Measurements from ENCODE around the gene CHMP2B. TPM values are rescaled to one million over a fixed set of nuclear protein-coding genes. Genes with fewer than 3 reads are reported as not detected.

The CHMP2B gene
- total RNA-seq, 1 donor from 2014 or later, result 35.8 TPM

- intact Hi-C loops (cut with micrococcal nuclease), result no loop called here
- Histone ChIP-seq H3K27me3 (ENCODE audit: low read depth) (no peaks in the 10 kb centered on the region), H3K4me1 (no peaks in the 10 kb centered on the region), H3K36me3 (no peaks in the 10 kb centered on the region), H3K27ac (replicated peaks) (no peak overlapping the region), H3K9me3 (replicated peaks) (no peaks in the 10 kb centered on the region), H3K4me3 (no peak overlapping the region)
- no peak for TF ChIP-seq CTCF (IDR thresholded peaks at IDR 0.05; ENCODE audit: borderline replicate concordance)
- no peak for DNase-seq
Observed at GRCh38 chr3:87261925-87262324, 34.8 kb downstream of the CHMP2B start.

- Histone ChIP-seq H3K9me3 (replicated peaks) (no peaks in the 10 kb centered on the region), H3K4me1 (peaks cover 8% of the 10 kb centered on the region), H3K27ac (replicated peaks) (no peak overlapping the region), H3K36me3 (no peaks in the 10 kb centered on the region), H3K27me3 (ENCODE audit: low read depth) (no peaks in the 10 kb centered on the region), H3K4me3 (no peak overlapping the region)
- TF ChIP-seq CTCF (IDR thresholded peaks at IDR 0.05; ENCODE audit: borderline replicate concordance), result no peak
- DNase-seq, result no peak
- intact Hi-C loops (cut with micrococcal nuclease), result no loop called here
Observed at GRCh38 chr3:87267953-87268645, 41.0 kb downstream of the CHMP2B start.

DNA sequence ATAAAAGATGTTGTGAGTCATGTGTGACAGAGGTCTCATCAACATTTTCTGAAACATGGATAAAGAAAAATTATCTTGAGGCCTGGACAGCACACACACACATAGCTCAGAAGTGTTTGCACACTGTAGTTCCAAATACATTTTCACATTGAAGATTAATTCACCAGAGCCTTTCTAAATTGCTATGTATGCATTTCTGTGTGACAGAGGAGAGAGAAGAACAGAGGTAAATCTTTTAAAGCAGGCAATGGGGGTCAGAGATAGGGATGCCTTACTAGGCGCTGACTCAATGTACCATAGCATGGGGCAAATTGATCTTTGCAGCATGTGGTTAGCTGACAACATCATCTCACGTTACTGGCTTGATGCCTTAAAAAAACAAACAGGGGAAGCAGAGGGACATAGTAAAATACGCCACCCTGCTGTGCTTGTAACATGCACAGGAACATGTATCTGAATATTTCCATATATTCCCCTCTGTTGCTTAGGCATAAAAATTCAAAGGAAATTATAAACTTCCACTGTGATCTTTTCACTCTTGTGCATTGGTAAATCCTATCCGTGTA lies 41.6 kb downstream of the CHMP2B start:
- intact Hi-C loops (cut with micrococcal nuclease), result no loop called here

DNA sequence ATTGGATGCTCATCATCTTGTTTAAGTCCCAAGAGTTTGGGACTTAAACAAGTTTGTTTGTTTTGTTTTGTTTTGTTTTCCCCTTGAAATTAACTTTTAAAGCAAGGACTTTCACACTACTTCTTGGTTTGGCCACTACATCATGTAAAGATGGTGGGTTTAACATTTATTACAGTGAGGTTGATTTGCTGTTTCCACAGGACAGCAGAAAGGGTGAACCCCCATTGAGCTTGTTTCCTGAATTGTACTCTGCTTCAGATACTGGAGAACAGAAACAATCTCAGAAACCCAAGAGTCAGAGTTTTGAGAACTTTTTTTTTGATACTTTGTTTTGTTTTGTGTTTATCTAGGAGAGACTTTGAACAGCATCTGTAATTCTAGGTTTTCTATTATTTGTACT lies 42.6 kb downstream of the CHMP2B start:
- no peaks in the 10 kb centered on the region for H3K9me3 ChIP-seq (replicated peaks)
- H3K36me3 ChIP-seq, result no peaks in the 10 kb centered on the region
- H3K4me1 ChIP-seq, result peaks cover 8% of the 10 kb centered on the region
- DNase-seq, result no peak
- H3K4me3 ChIP-seq, result no peak overlapping the region
- no peaks in the 10 kb centered on the region for H3K27me3 ChIP-seq (ENCODE audit: low read depth)
- intact Hi-C loops (cut with micrococcal nuclease), result no loop called here
- TF ChIP-seq CTCF (IDR thresholded peaks at IDR 0.05; ENCODE audit: borderline replicate concordance), result no peak
- no peak overlapping the region for H3K27ac ChIP-seq (replicated peaks)

More for the DNA sequence above, 41.6 kb downstream of the CHMP2B start:
- Histone ChIP-seq H3K4me3 (no peak overlapping the region), H3K27ac (replicated peaks) (no peak overlapping the region), H3K27me3 (ENCODE audit: low read depth) (no peaks in the 10 kb centered on the region), H3K9me3 (replicated peaks) (no peaks in the 10 kb centered on the region), H3K36me3 (no peaks in the 10 kb centered on the region), H3K4me1 (peaks cover 8% of the 10 kb centered on the region)
- no peak for TF ChIP-seq CTCF (IDR thresholded peaks at IDR 0.05; ENCODE audit: borderline replicate concordance)
- no peak for DNase-seq

- peaks cover 8% of the 10 kb centered on the region for H3K4me1 ChIP-seq
- no peaks in the 10 kb centered on the region for H3K36me3 ChIP-seq
- no peak overlapping the region for H3K27ac ChIP-seq (replicated peaks)
- H3K4me3 ChIP-seq, result no peak overlapping the region
- TF ChIP-seq CTCF (IDR thresholded peaks at IDR 0.05; ENCODE audit: borderline replicate concordance), result no peak
- no peaks in the 10 kb centered on the region for H3K9me3 ChIP-seq (replicated peaks)
- no peak for DNase-seq
- no peaks in the 10 kb centered on the region for H3K27me3 ChIP-seq (ENCODE audit: low read depth)
- intact Hi-C loops (cut with micrococcal nuclease), result no loop called here
Observed at GRCh38 chr3:87270908-87271700, 44.0 kb downstream of the CHMP2B start.

Data from left ventricle myocardium inferior (tissue), 1 donor.